Posterior cingulate gyrus (tissue), 11 donors: ENCODE results near the gene GPR183.
"Not testable (repeated sequence)": the region's sequence is repeated elsewhere in the genome, so short reads cannot be mapped to it uniquely, and the experiment has no call there.

ENCODE experiments used
- DNase-seq, 10 donors: peaks; one replicate each; pipeline versions ENCODE4 v3.0.0 to v3.0.0-alpha.2; 2020 to 2021; ENCODE audit warnings: mixed read lengths in 3 of 10
- intact Hi-C: fragments of 100-400 bp; cut with DNase I; formaldehyde crosslinking; loops from one replicate; pipeline ENCODE4 v1.15.1; 2023

GPR183 gene

GRCh38 chr13:99254830-99255229, 52.4 kb downstream of the GPR183 start:
- DNase-seq, result no peak
- intact Hi-C loops, result no loop called here

- DNase-seq, result no peak
- intact Hi-C loops, result no loop called here
These were observed 55.3 kb downstream of the GPR183 start for GRCh38 chr13:99251921-99252320.

- no peak for DNase-seq
- intact Hi-C loops, result no loop called here
These were observed 56.0 kb downstream of the GPR183 start for GRCh38 chr13:99250982-99251825.

GRCh38 chr13:99249606-99250005, 57.6 kb downstream of the GPR183 start:
- DNase-seq, intact Hi-C loops: not testable (repeated sequence)

- intact Hi-C loops, result not testable (repeated sequence)
These were observed 58.0 kb downstream of the GPR183 start for GRCh38 chr13:99249178-99249577.

GRCh38 chr13:99246100-99246499, 61.1 kb downstream of the GPR183 start:
- no peak for DNase-seq
- intact Hi-C loops, result no loop called here

More at GRCh38 chr13:99249178-99249577, 58.0 kb downstream of the GPR183 start:
- DNase-seq, result not testable (repeated sequence)
